A673 (cell line): Measurements from ENCODE around the gene KIF5C. TPM values are rescaled to one million over a fixed set of nuclear protein-coding genes. Genes with fewer than 3 reads are reported as not detected.

Source experiments
- BruUV-seq: library from RNA; stranded (reverse); fragments of 400-500 nt; replicated peaks from 2 replicates; lab custom pipeline; 2021; lab: Mats Ljungman, UMichigan
- CTCF ChIA-PET: fragments of 300-600 bp; sonication (Branson Sonifier 250); formaldehyde crosslinking; loops from one replicate; lab custom pipeline; 2022; ENCODE audit warnings: antibody characterized with exemption; lab: Charles Lee
- POLR2A ChIA-PET: fragments of 300-600 bp; sonication (Branson Sonifier 250); formaldehyde crosslinking; loops from one replicate; lab custom pipeline; 2022; ENCODE audit warnings: antibody characterized with exemption; ENCODE audit not compliant: low non-redundant PET; lab: Charles Lee
- DNase-seq: peaks from one replicate; pipeline ENCODE4 v3.0.0-alpha.2; 2015; ENCODE audit warnings: low spot score
- H3K27ac ChIP-seq: fragments of 200-600 bp; sonication (generic); 2 replicates; pipeline ENCODE4 v1.5.1; 2016; ENCODE audit warnings: mixed run types, low read depth, mild to moderate bottlenecking, mixed read lengths, antibody characterized with exemption, low read length; ENCODE audit not compliant: poor library complexity, severe bottlenecking
- H3K27me3 ChIP-seq: fragments of 200-600 bp; sonication (generic); replicated peaks from 2 replicates; pipeline ENCODE4 v1.6.1; 2017; ENCODE audit warnings: mixed run types, low read depth, mild to moderate bottlenecking, mixed read lengths, antibody characterized with exemption, low read length; ENCODE audit not compliant: insufficient read depth, poor library complexity
- H3K36me3 ChIP-seq: fragments of 200-600 bp; sonication (generic); 2 replicates; pipeline ENCODE4 v1.6.1; 2016; ENCODE audit warnings: mixed run types, mild to moderate bottlenecking, mixed read lengths, antibody characterized with exemption, low read length; ENCODE audit not compliant: insufficient read depth, poor library complexity, severe bottlenecking
- H3K4me1 ChIP-seq: fragments of 200-600 bp; sonication (generic); 2 replicates; pipeline ENCODE4 v1.6.1; 2017; ENCODE audit warnings: mixed run types, mild to moderate bottlenecking, mixed read lengths, antibody characterized with exemption, low read length; ENCODE audit not compliant: insufficient read depth, poor library complexity, severe bottlenecking
- H3K4me3 ChIP-seq: fragments of 200-600 bp; sonication (generic); 2 replicates; pipeline ENCODE4 v1.5.1; 2016; ENCODE audit warnings: low read depth, mixed run types, mild to moderate bottlenecking, mixed read lengths, low read length; ENCODE audit not compliant: poor library complexity, severe bottlenecking
- H3K9me3 ChIP-seq: fragments of 200-600 bp; sonication (generic); 2 replicates; pipeline ENCODE4 v1.6.1; 2016; ENCODE audit warnings: mixed run types, low read depth, mild to moderate bottlenecking, mixed read lengths, antibody characterized with exemption, low read length; ENCODE audit not compliant: poor library complexity, severe bottlenecking
- CTCF ChIP-seq: fragments of 300-800, 200-600 bp; sonication (generic); conservative IDR thresholded peaks from 2 replicates; pipeline ENCODE4 v1.5.1; 2017; ENCODE audit warnings: low read depth, mild to moderate bottlenecking, antibody characterized with exemption, low read length, moderate library complexity, mixed read lengths
- EZH2 ChIP-seq: fragments of 200-600 bp; sonication (generic); IDR thresholded peaks from 2 replicates; pipeline ENCODE4 v1.6.1; 2017; ENCODE audit warnings: borderline replicate concordance, low read depth, mild to moderate bottlenecking, mixed read lengths, antibody characterized with exemption, low read length; ENCODE audit not compliant: poor library complexity, severe bottlenecking
- intact Hi-C: fragments of 100-400 bp; cut with micrococcal nuclease; formaldehyde crosslinking; loops from one replicate; pipeline ENCODE4 v1.10.0; 2022; ENCODE audit not compliant: unreplicated experiment
- total RNA-seq: library from RNA; stranded (reverse); gene quantifications from 2 replicates; pipeline ENCODE4 v1.2.3, GENCODE V29; 2021

KIF5C gene
- total RNA-seq, 1 experiment from 2014 or later: 0.58 TPM

- DNase-seq: no peak
- H3K4me1 ChIP-seq: no peaks in the 10 kb centered on the region
- ChIA-PET POLR2A (no interaction called here), CTCF (no interaction called here)
- H3K27ac ChIP-seq: no peak overlapping the region
- no peaks in the 10 kb centered on the region for H3K27me3 ChIP-seq
- BruUV-seq: no TSS peak
- intact Hi-C loops: no loop called here
- no peaks in the 10 kb centered on the region for H3K9me3 ChIP-seq
- TF ChIP-seq EZH2 (no peak), CTCF (no peak)
- no peaks in the 10 kb centered on the region for H3K36me3 ChIP-seq
- H3K4me3 ChIP-seq: no peak overlapping the region
These were observed 121.8 kb downstream of the KIF5C start for GRCh38 chr2:148996805-148997204.

- no TSS peak for BruUV-seq
- no peaks in the 10 kb centered on the region for H3K36me3 ChIP-seq
- POLR2A ChIA-PET: no interaction called here
- TF ChIP-seq EZH2 (no peak), CTCF (no peak)
- no peaks in the 10 kb centered on the region for H3K9me3 ChIP-seq
- CTCF ChIA-PET: no interaction called here
- intact Hi-C loops: no loop called here
- H3K4me1 ChIP-seq: no peaks in the 10 kb centered on the region
- H3K27ac ChIP-seq: no peak overlapping the region
- DNase-seq: no peak
- H3K27me3 ChIP-seq: no peaks in the 10 kb centered on the region
- H3K4me3 ChIP-seq: no peak overlapping the region
These were observed 123.3 kb downstream of the KIF5C start for GRCh38 chr2:148998165-148998830.

GRCh38 chr2:148998831-148999200, 123.8 kb downstream of the KIF5C start:
- no TSS peak for BruUV-seq
- H3K36me3 ChIP-seq: no peaks in the 10 kb centered on the region

DNA sequence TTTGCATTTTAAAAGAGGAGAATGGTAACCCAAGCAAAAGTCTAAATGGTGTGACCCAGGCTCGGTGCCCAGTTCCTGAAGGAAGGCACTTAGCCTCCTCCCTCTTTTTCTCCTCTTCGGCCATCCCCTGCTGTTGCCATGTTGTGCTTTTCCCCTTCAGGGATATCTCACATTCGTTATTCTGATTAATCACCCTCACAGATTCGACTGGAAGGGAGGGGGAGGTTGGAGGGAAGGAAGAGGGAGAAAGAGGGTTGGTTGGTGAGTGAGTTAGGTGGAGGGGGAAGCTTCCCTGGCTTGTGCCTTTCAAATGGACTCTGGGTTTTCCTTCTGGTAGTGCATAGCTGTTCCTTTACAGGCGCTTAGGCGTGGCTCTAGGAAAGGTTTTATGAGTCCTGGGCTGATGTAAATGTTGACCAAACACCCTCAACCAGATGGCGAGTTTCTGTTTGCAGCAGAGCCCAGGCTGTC, 124.5 kb downstream of the KIF5C start:
- TF ChIP-seq CTCF (no peak), EZH2 (no peak)
- intact Hi-C loops: no loop called here
- H3K27ac ChIP-seq: no peak overlapping the region
- no peaks in the 10 kb centered on the region for H3K27me3 ChIP-seq
- H3K36me3 ChIP-seq: no peaks in the 10 kb centered on the region
- H3K9me3 ChIP-seq: no peaks in the 10 kb centered on the region
- H3K4me3 ChIP-seq: no peak overlapping the region
- no peak for DNase-seq
- no peaks in the 10 kb centered on the region for H3K4me1 ChIP-seq
- ChIA-PET POLR2A (no interaction called here), CTCF (no interaction called here)
- BruUV-seq: no TSS peak

More at GRCh38 chr2:148998831-148999200, 123.8 kb downstream of the KIF5C start:
- H3K27ac ChIP-seq: no peak overlapping the region
- intact Hi-C loops: no loop called here
- H3K4me3 ChIP-seq: no peak overlapping the region
- no peaks in the 10 kb centered on the region for H3K27me3 ChIP-seq
- ChIA-PET CTCF (no interaction called here), POLR2A (no interaction called here)
- H3K4me1 ChIP-seq: no peaks in the 10 kb centered on the region
- no peaks in the 10 kb centered on the region for H3K9me3 ChIP-seq
- no peak for TF ChIP-seq EZH2
- DNase-seq: no peak
